ENCODE data around the gene UBE2QL1.

UBE2QL1 gene

GRCh38 chr5:6522923-6523322 is 74.3 kb downstream of the UBE2QL1 start:
- no peak for DNase-seq (ENCODE audit: low read depth in 2 of 3, low spot score in 2 of 3)

GRCh38 chr5:6525422-6525821 is 76.8 kb downstream of the UBE2QL1 start:
- no peak for DNase-seq (ENCODE audit: low read depth in 2 of 3, low spot score in 2 of 3)

DNA sequence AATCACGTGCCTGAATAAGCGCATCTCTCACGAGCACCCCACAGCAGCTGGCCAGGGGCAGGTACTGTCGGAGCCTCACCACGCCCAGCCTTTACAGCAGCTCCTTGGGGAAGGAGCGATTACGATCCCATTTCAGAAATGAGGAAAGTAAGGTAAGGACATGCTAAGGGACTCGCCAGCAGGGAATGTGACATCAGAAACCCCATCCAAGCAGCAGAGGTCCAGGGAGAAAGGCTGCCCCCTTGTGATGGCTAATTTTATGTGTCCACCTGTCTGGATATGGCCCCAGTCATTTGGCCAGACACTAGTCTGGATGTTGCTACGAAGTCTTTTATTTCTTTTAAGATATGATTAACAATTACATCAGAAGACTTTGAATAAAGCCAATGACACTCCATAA is 77.3 kb downstream of the UBE2QL1 start:
- DNase-seq (ENCODE audit: low read depth in 2 of 3, low spot score in 2 of 3): no peak

DNA sequence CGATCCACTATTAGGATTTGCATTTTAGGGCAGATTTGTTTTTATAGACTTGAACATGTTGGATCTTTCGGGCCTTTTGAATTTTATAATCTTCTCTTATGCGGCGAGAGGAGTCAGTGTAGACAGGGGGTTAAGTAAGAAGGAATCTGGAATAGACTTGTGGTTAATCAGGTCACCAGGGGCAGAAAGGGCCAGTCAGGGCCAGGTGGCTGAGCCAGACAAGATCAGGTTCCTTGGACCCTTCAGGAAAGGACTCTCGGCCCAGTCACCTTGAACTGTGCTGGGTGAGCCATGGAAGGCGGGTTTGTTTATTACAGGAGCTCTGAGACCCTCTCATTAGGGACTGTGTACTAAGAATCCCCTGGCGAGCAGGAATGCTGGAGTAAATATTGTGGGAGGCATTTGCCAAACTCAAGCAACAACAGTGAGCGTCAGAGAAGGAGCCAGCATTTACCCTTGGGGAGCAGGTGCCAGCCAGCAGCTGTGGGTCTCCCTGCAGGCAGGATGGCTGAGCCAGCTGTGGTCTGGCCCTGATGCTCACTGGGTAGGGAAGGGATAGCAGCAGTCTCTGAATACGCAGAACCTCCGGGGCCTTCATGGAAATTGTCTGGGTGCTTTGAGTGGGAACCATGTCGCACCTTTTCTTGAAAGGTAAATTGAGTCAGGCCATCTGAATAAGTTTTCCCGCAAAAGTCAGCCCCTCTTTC is 79.2 kb downstream of the UBE2QL1 start:
- DNase-seq (ENCODE audit: low read depth in 2 of 3, low spot score in 2 of 3): no peak

- DNase-seq (ENCODE audit: low read depth in 2 of 3, low spot score in 2 of 3): no peak
Measured at GRCh38 chr5:6535594-6535993, 86.9 kb downstream of the UBE2QL1 start.

DNA sequence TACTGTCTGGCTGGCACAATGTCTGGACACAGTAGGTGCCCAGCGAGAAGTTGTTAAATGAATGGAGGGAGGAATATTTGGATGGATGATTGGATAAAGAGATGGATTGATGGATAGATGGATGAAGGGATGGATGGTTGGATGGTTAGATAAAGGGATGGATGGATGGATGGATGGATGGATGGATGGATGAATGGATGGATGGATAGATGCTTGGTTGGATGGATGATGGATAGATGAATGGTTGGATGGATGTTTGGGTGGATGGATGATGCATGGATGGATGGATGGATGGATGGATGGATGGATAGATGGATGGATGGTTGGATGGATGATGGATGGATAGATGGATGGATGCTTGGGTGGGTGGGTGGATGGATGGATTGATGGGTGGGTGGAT is 90.4 kb downstream of the UBE2QL1 start:
- no peak for DNase-seq (ENCODE audit: low read depth in 2 of 3, low spot score in 2 of 3)

GRCh38 chr5:6540111-6540827 is 91.6 kb downstream of the UBE2QL1 start:
- DNase-seq (ENCODE audit: low read depth in 2 of 3, low spot score in 2 of 3): no peak

GRCh38 chr5:6541256-6542013 is 92.8 kb downstream of the UBE2QL1 start:
- no peak for DNase-seq (ENCODE audit: low read depth in 2 of 3, low spot score in 2 of 3)

GRCh38 chr5:6542421-6543345 is 94.0 kb downstream of the UBE2QL1 start:
- no peak for DNase-seq (ENCODE audit: low read depth in 2 of 3, low spot score in 2 of 3)

- no peak for DNase-seq (ENCODE audit: low read depth in 2 of 3, low spot score in 2 of 3)
Measured at GRCh38 chr5:6543346-6543730, 94.7 kb downstream of the UBE2QL1 start.

DNA sequence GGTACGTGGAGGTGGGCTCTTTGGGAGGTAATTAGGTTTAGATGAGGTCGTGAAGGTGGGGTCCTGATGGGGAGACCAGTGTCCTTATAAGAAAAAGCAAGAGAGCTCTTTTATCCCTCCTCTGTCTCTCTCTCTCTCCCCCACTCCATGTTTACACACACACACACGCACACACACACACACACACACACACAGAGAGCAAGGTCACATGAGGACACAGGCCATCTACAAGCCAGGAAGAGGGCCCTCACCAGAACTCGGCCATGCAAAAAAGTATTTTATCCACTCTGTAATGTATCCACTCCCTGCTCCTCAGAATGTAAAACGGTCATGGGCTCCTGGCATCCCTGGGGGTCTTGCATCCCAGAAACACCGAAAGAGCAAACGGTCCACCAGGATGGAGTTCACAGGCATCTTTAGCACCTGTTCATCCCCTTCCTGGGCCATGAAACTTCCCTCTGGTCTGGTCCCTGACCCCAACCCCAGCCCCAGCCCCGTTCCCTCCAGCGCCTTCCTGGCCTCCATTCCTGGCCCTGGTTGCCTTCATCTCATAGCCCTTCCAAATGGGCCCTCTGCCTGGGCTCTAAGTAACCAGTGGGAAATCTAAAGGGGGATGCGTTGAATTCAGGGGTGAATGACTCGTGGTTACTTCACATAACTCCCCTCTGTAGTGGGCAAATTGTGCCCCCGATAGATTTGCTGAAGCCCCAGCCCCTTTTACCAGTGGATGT is 95.3 kb downstream of the UBE2QL1 start:
- no peak for DNase-seq (ENCODE audit: low read depth in 2 of 3, low spot score in 2 of 3)

All from activated CD8-positive, alpha-beta memory T cell treated with anti-CD3 and anti-CD28 coated beads for 48 hours (primary cell).